Mucosa of stomach (tissue), 1 donor: ENCODE data around the gene NDE1.
A peak's percentile ranks its signal among the peaks of the same experiment; 100 is the strongest.
"Not testable (repeated sequence)": the region's sequence is repeated elsewhere in the genome, so short reads cannot be mapped to it uniquely, and the experiment has no call there.

ENCODE experiments used
- H3K27me3 ChIP-seq: one replicate; pipeline ENCODE4 v1.7.0; 2013; ENCODE audit warnings: mild to moderate bottlenecking, low read length; ENCODE audit not compliant: control insufficient read depth, insufficient read depth
- H3K36me3 ChIP-seq: one replicate; pipeline ENCODE4 v1.7.0; 2013; ENCODE audit warnings: low read length; ENCODE audit not compliant: control insufficient read depth, insufficient read depth
- H3K4me1 ChIP-seq: one replicate; pipeline ENCODE4 v1.7.0; 2013; ENCODE audit warnings: mild to moderate bottlenecking, low read length; ENCODE audit not compliant: control insufficient read depth, insufficient read depth
- H3K4me3 ChIP-seq: one replicate; pipeline ENCODE4 v1.7.0; 2013; ENCODE audit warnings: low read length
- H3K9ac ChIP-seq: one replicate; pipeline ENCODE4 v1.7.0; 2013; ENCODE audit warnings: mild to moderate bottlenecking, low read length, moderate library complexity
- H3K9me3 ChIP-seq: one replicate; pipeline ENCODE4 v1.7.0; 2013; ENCODE audit warnings: mild to moderate bottlenecking, low read length, moderate library complexity; ENCODE audit not compliant: control insufficient read depth
- donor health status: Pancreatic carcinoma.

The NDE1 gene

GRCh38 chr16:15635926-15636325 lies 14.1 kb upstream of the NDE1 start:
- Histone ChIP-seq H3K36me3 (peaks cover 22% of the 10 kb centered on the region), H3K9ac (no peak overlapping the region), H3K4me1 (peaks cover 5% of the 10 kb centered on the region), H3K4me3 (no peak overlapping the region), H3K9me3 (no peaks in the 10 kb centered on the region), H3K27me3 (no peaks in the 10 kb centered on the region)

- H3K9me3 ChIP-seq: no peaks in the 10 kb centered on the region
- H3K27me3 ChIP-seq: no peaks in the 10 kb centered on the region
- H3K9ac ChIP-seq: no peak overlapping the region
- peaks cover 22% of the 10 kb centered on the region for H3K36me3 ChIP-seq
- H3K4me1 ChIP-seq: peaks cover 9% of the 10 kb centered on the region
- no peak overlapping the region for H3K4me3 ChIP-seq
Measured at GRCh38 chr16:15636392-15636873, 13.6 kb upstream of the NDE1 start.

- H3K9ac ChIP-seq: no peak overlapping the region
- peaks cover 21% of the 10 kb centered on the region for H3K4me1 ChIP-seq
- H3K4me3 ChIP-seq: no peak overlapping the region
- H3K27me3 ChIP-seq: no peaks in the 10 kb centered on the region
- H3K36me3 ChIP-seq: peaks cover 19% of the 10 kb centered on the region
- no peaks in the 10 kb centered on the region for H3K9me3 ChIP-seq
Measured at GRCh38 chr16:15639061-15639568, 10.9 kb upstream of the NDE1 start.

- H3K4me1 ChIP-seq: peaks cover 26% of the 10 kb centered on the region
- no peak overlapping the region for H3K9ac ChIP-seq
- no peak overlapping the region for H3K4me3 ChIP-seq
Measured at GRCh38 chr16:15640966-15641365, 9.1 kb upstream of the NDE1 start.

GRCh38 chr16:15641753-15642556 lies 8.1 kb upstream of the NDE1 start:
- Histone ChIP-seq H3K4me3 (peak overlapping the region; percentile 62), H3K36me3 (peaks cover 4% of the 10 kb centered on the region), H3K9me3 (no peaks in the 10 kb centered on the region), H3K9ac (peak overlapping the region; percentile 100), H3K4me1 (peaks cover 26% of the 10 kb centered on the region), H3K27me3 (no peaks in the 10 kb centered on the region)

More at GRCh38 chr16:15640966-15641365, 9.1 kb upstream of the NDE1 start:
- Histone ChIP-seq H3K27me3 (no peaks in the 10 kb centered on the region), H3K9me3 (no peaks in the 10 kb centered on the region), H3K36me3 (peaks cover 10% of the 10 kb centered on the region)

- Histone ChIP-seq H3K36me3 (peaks cover under 1% of the 10 kb centered on the region), H3K9ac (peak overlapping the region; percentile 100), H3K4me1 (peaks cover 26% of the 10 kb centered on the region), H3K9me3 (no peaks in the 10 kb centered on the region), H3K27me3 (no peaks in the 10 kb centered on the region), H3K4me3 (peak overlapping the region; percentile 62)
Measured at GRCh38 chr16:15642557-15643047, 7.4 kb upstream of the NDE1 start.

GRCh38 chr16:15643048-15643945 lies 6.7 kb upstream of the NDE1 start, which contains the start of gene MARF1:
Gene MARF1, minus strand, starts transcription at chr16:15643154. Its CDS starts 3,921 bp downstream, at chr16:15639233.
- Histone ChIP-seq H3K4me3 (peak within 1 kb of the TSS; percentile 98), H3K27me3 (no peaks in the 10 kb centered on the region), H3K9ac (peak within 1 kb of the TSS; percentile 100), H3K9me3 (no peaks in the 10 kb centered on the region), H3K36me3 (no peaks in the 10 kb centered on the region), H3K4me1 (peaks cover 26% of the 10 kb centered on the region)

- Histone ChIP-seq H3K4me1 (peaks cover 26% of the 10 kb centered on the region), H3K9ac (peak overlapping the region; percentile 100), H3K36me3 (no peaks in the 10 kb centered on the region), H3K9me3 (no peaks in the 10 kb centered on the region), H3K4me3 (peak overlapping the region; percentile 98), H3K27me3 (no peaks in the 10 kb centered on the region)
Measured at GRCh38 chr16:15643946-15644250, 6.1 kb upstream of the NDE1 start.

GRCh38 chr16:15644267-15644961 lies 5.6 kb upstream of the NDE1 start:
- Histone ChIP-seq H3K4me3 (no peak overlapping the region), H3K4me1 (peaks cover 28% of the 10 kb centered on the region), H3K27me3 (no peaks in the 10 kb centered on the region), H3K9me3 (no peaks in the 10 kb centered on the region), H3K9ac (peak overlapping the region; percentile 100), H3K36me3 (no peaks in the 10 kb centered on the region)

- not testable (repeated sequence) for H3K36me3 ChIP-seq, H3K27me3 ChIP-seq
- H3K4me1 ChIP-seq: peaks cover 31% of the 10 kb centered on the region
Measured at GRCh38 chr16:15644962-15645465, 5.0 kb upstream of the NDE1 start.

GRCh38 chr16:15646557-15647293 lies 3.3 kb upstream of the NDE1 start:
- H3K27me3 ChIP-seq, H3K9me3 ChIP-seq, H3K9ac ChIP-seq, H3K4me3 ChIP-seq, H3K36me3 ChIP-seq: not testable (repeated sequence)
- peaks cover 19% of the 10 kb centered on the region for H3K4me1 ChIP-seq

More at GRCh38 chr16:15644962-15645465, 5.0 kb upstream of the NDE1 start:
- not testable (repeated sequence) for H3K4me3 ChIP-seq, H3K9me3 ChIP-seq, H3K9ac ChIP-seq
